Loucy (cell line): ENCODE results near the gene RC3H1.
"Not testable (repeated sequence)": the region's sequence is repeated elsewhere in the genome, so short reads cannot be mapped to it uniquely, and the experiment has no call there.

Experiments
- H2AFZ ChIP-seq: fragments of 200-600 bp; sonication (generic); 2 replicates; pipeline ENCODE4 v1.6.0; 2016; ENCODE audit warnings: antibody characterized with exemption, mild to moderate bottlenecking, low read length, moderate library complexity
- H3F3A ChIP-seq: fragments of 200-600 bp; 2 replicates; pipeline ENCODE4 v1.6.0; 2016; ENCODE audit warnings: antibody characterized with exemption, low read depth, mild to moderate bottlenecking
- H3K27me3 ChIP-seq: fragments of 200-600 bp; sonication (generic); 2 replicates; pipeline ENCODE4 v1.6.1; 2014; ENCODE audit warnings: low read length, mild to moderate bottlenecking; ENCODE audit not compliant: insufficient read depth, poor library complexity, severe bottlenecking
- H3K36me3 ChIP-seq: fragments of 200-600 bp; sonication (generic); 2 replicates; pipeline ENCODE4 v1.6.1; 2016; ENCODE audit warnings: low read length; ENCODE audit not compliant: insufficient read depth
- H3K4me1 ChIP-seq: fragments of 200-600 bp; sonication (generic); 2 replicates; pipeline ENCODE4 v1.5.1; 2014; ENCODE audit warnings: low read length, mild to moderate bottlenecking; ENCODE audit not compliant: insufficient read depth, poor library complexity, severe bottlenecking
- H3K4me2 ChIP-seq: fragments of 200-600 bp; sonication (generic); 2 replicates; pipeline ENCODE4 v1.6.0; 2014; ENCODE audit warnings: antibody characterized with exemption, low read length, low read depth, mild to moderate bottlenecking; ENCODE audit not compliant: poor library complexity, severe bottlenecking
- H3K4me3 ChIP-seq: fragments of 200-600 bp; sonication (generic); 2 replicates; pipeline ENCODE4 v1.5.1; 2014; ENCODE audit warnings: low read length, mild to moderate bottlenecking, mixed read lengths; ENCODE audit not compliant: poor library complexity, severe bottlenecking
- H3K79me2 ChIP-seq: fragments of 200-600 bp; sonication (generic); 2 replicates; pipeline ENCODE4 v1.6.1; 2014; ENCODE audit warnings: low read length; ENCODE audit not compliant: insufficient read depth
- H3K9ac ChIP-seq: fragments of 200-600 bp; sonication (generic); 2 replicates; pipeline ENCODE4 v1.6.0; 2014; ENCODE audit warnings: mild to moderate bottlenecking, low read depth, low read length, moderate library complexity; ENCODE audit not compliant: poor library complexity, severe bottlenecking
- H3K9me2 ChIP-seq: fragments of 200-600 bp; sonication (generic); replicated peaks from 2 replicates; pipeline ENCODE4 v1.6.1; 2016; ENCODE audit warnings: low read depth, low read length, mixed read lengths
- H3K9me3 ChIP-seq: fragments of 200-600 bp; sonication (generic); 2 replicates; pipeline ENCODE4 v1.6.1; 2014; ENCODE audit warnings: mild to moderate bottlenecking, antibody characterized with exemption, low read length, low read depth; ENCODE audit not compliant: insufficient read depth
- H4K20me1 ChIP-seq: fragments of 200-600 bp; sonication (generic); 2 replicates; pipeline ENCODE4 v1.6.0; 2014; ENCODE audit warnings: antibody characterized with exemption, low read length, mild to moderate bottlenecking; ENCODE audit not compliant: insufficient read depth, poor library complexity, severe bottlenecking
- CTCF ChIP-seq: fragments of 200-600 bp; sonication (generic); conservative IDR thresholded peaks from 2 replicates; pipeline ENCODE4 v1.5.1; 2014; ENCODE audit warnings: mild to moderate bottlenecking, antibody characterized with exemption, low read length
- EZH2phosphoT487 ChIP-seq: fragments of 200-600 bp; IDR thresholded peaks from 2 replicates; pipeline ENCODE4 v1.6.1; 2018; ENCODE audit warnings: antibody characterized with exemption, mild to moderate bottlenecking, moderate library complexity, borderline replicate concordance

The RC3H1 gene

GRCh38 chr1:174060090-174060489 is 37.9 kb upstream of the RC3H1 start:
- TF ChIP-seq EZH2phosphoT487 = no peak
- TF ChIP-seq CTCF = no peak
- H2AFZ ChIP-seq = no peak overlapping the region
- no peaks in the 10 kb centered on the region for H3K9me3 ChIP-seq
- H3K4me2 ChIP-seq = no peak overlapping the region
- H3K79me2 ChIP-seq = no peaks in the 10 kb centered on the region
- H3F3A ChIP-seq = no peaks in the 10 kb centered on the region
- H4K20me1 ChIP-seq = no peaks in the 10 kb centered on the region
- H3K36me3 ChIP-seq = no peaks in the 10 kb centered on the region
- H3K4me1 ChIP-seq = no peaks in the 10 kb centered on the region
- no peak overlapping the region for H3K9ac ChIP-seq
- no peaks in the 10 kb centered on the region for H3K27me3 ChIP-seq
- H3K9me2 ChIP-seq = no peaks in the 10 kb centered on the region
- no peak overlapping the region for H3K4me3 ChIP-seq

GRCh38 chr1:174058624-174059023 is 36.5 kb upstream of the RC3H1 start:
- H2AFZ ChIP-seq = no peak overlapping the region
- no peaks in the 10 kb centered on the region for H3K27me3 ChIP-seq
- H3K79me2 ChIP-seq = no peaks in the 10 kb centered on the region
- H3F3A ChIP-seq = no peaks in the 10 kb centered on the region
- no peak overlapping the region for H3K4me3 ChIP-seq
- no peak for TF ChIP-seq CTCF
- TF ChIP-seq EZH2phosphoT487 = no peak
- no peaks in the 10 kb centered on the region for H3K4me1 ChIP-seq
- no peak overlapping the region for H3K4me2 ChIP-seq
- no peaks in the 10 kb centered on the region for H4K20me1 ChIP-seq
- H3K9ac ChIP-seq = no peak overlapping the region
- H3K9me3 ChIP-seq = no peaks in the 10 kb centered on the region
- H3K36me3 ChIP-seq = no peaks in the 10 kb centered on the region
- H3K9me2 ChIP-seq = no peaks in the 10 kb centered on the region

- not testable (repeated sequence) for H3K4me1 ChIP-seq, H3K4me2 ChIP-seq, H3K79me2 ChIP-seq, H3K4me3 ChIP-seq, H3K27me3 ChIP-seq, H3F3A ChIP-seq, H3K9me3 ChIP-seq, H4K20me1 ChIP-seq, H3K36me3 ChIP-seq, H3K9ac ChIP-seq, H2AFZ ChIP-seq, H3K9me2 ChIP-seq
These were observed 34.5 kb upstream of the RC3H1 start for GRCh38 chr1:174056609-174057008.

GRCh38 chr1:174055797-174056196 is 33.6 kb upstream of the RC3H1 start:
- H2AFZ ChIP-seq, H3K36me3 ChIP-seq, H3K4me3 ChIP-seq, H4K20me1 ChIP-seq, H3K27me3 ChIP-seq, H3K79me2 ChIP-seq, H3K4me2 ChIP-seq, H3K9me2 ChIP-seq, H3K9me3 ChIP-seq, H3F3A ChIP-seq, H3K9ac ChIP-seq, H3K4me1 ChIP-seq: not testable (repeated sequence)
